Myocyte (in vitro differentiated cells): Measurements from ENCODE around the gene ITGAL. TPM values are rescaled to one million over a fixed set of nuclear protein-coding genes. Genes with fewer than 3 reads are reported as not detected.
"Not testable (repeated sequence)": the region's sequence is repeated elsewhere in the genome, so short reads cannot be mapped to it uniquely, and the experiment has no call there.

Experiments
- DNase-seq: peaks from one replicate; pipeline ENCODE4 v3.0.0-alpha.2; 2012; ENCODE audit warnings: low read depth
- total RNA-seq: library from RNA; depleted of rRNA; stranded (reverse); fragments of >200 nt; gene quantifications from 2 replicates; pipeline ENCODE4 v1.2.3, GENCODE V29; 2014

Gene ITGAL
- total RNA-seq, 1 donor from 2014 or later, result not detected

- peak; percentile 72 for DNase-seq
Observed at GRCh38 chr16:30491744-30492308, 19.3 kb downstream of the ITGAL start.

- DNase-seq, result no peak
Observed at GRCh38 chr16:30493941-30494488, 21.5 kb downstream of the ITGAL start.

- no peak for DNase-seq
Observed at GRCh38 chr16:30494709-30495108, 22.2 kb downstream of the ITGAL start.

- no peak for DNase-seq
Observed at GRCh38 chr16:30499284-30499683, 26.7 kb downstream of the ITGAL start.

- DNase-seq, result no peak
Observed at GRCh38 chr16:30503403-30504296, 31.1 kb downstream of the ITGAL start.

- no peak for DNase-seq
Observed at GRCh38 chr16:30509081-30509765, 36.7 kb downstream of the ITGAL start.

GRCh38 chr16:30510376-30510938 lies 37.9 kb downstream of the ITGAL start:
- DNase-seq, result no peak

GRCh38 chr16:30511509-30511908 lies 39.0 kb downstream of the ITGAL start:
- DNase-seq, result no peak

DNA sequence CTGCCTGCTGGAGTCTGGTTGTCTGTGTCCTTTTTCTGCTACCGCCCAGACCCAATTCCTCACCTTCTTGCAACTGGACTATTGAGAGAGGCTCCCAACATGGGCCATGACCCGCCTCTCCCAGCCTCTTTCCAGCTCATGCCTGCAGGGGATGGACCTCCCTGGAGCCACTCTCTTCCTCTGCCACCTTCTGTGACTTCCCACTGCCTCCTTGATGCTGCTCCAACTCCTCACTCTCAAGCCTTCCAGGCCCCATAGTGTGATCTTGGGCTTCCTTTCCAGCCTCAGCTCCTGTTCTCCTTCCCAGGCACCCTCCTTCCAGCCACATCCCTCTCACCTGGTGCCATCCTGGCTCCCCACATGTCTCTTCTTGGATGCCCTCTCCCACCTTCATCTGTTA lies 42.7 kb downstream of the ITGAL start:
- DNase-seq, result no peak

- no peak for DNase-seq
Observed at GRCh38 chr16:30518552-30518951, 46.0 kb downstream of the ITGAL start.

DNA sequence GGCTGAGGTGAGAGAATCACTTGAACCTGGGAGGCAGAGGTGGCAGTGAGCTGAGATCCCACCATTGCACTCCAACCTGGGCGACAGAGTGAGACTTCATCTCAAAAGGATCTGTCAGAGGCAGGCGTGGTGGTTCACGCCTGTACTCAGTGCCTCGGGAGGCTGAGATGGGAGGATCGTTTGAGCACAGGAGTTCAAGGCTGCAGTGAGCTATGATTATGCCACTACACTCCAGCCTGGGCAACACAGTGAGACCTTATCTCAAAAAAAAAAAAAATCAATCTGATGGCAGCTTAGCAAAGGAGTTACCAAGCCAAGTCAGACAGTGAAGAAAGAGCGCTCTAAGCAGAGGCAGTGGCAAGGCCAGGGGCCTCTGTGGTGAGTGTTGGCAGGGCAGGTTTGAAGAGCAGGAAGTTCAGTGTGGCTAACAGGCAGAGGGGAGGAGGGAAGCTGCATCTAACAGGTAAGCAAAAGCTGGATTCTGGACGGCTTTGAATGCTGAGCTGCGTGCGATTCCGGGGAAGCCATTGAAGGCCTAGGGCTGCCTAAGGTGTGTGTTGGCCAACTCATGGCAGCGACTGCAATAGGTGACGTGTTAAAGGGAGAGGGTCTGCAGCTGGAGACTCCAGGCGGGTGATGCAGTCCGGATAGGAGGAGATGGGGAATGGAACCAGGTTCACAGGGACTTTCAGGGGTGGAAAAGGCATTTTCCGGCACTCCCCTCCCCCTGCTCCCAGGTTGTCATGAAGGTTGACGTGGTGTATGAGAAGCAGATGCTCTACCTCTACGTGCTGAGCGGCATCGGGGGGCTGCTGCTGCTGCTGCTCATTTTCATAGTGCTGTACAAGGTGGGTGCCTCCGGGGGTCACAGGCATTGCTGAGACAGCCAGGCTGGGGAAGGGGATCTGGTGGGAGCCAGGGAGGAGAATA lies 46.8 kb downstream of the ITGAL start:
- no peak for DNase-seq

DNA sequence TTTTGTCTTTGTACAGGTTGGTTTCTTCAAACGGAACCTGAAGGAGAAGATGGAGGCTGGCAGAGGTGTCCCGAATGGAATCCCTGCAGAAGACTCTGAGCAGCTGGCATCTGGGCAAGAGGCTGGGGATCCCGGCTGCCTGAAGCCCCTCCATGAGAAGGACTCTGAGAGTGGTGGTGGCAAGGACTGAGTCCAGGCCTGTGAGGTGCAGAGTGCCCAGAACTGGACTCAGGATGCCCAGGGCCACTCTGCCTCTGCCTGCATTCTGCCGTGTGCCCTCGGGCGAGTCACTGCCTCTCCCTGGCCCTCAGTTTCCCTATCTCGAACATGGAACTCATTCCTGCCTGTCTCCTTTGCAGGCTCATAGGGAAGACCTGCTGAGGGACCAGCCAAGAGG lies 48.9 kb downstream of the ITGAL start:
- DNase-seq, result no peak

DNA sequence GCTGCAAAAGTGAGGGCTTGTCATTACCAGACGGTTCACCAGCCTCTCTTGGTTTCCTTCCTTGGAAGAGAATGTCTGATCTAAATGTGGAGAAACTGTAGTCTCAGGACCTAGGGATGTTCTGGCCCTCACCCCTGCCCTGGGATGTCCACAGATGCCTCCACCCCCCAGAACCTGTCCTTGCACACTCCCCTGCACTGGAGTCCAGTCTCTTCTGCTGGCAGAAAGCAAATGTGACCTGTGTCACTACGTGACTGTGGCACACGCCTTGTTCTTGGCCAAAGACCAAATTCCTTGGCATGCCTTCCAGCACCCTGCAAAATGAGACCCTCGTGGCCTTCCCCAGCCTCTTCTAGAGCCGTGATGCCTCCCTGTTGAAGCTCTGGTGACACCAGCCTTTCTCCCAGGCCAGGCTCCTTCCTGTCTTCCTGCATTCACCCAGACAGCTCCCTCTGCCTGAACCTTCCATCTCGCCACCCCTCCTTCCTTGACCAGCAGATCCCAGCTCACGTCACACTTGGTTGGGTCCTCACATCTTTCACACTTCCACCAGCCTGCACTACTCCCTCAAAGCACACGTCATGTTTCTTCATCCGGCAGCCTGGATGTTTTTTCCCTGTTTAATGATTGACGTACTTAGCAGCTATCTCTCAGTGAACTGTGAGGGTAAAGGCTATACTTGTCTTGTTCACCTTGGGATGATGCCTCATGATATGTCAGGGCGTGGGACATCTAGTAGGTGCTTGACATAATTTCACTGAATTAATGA lies 49.5 kb downstream of the ITGAL start:
- DNase-seq, result no peak

DNA sequence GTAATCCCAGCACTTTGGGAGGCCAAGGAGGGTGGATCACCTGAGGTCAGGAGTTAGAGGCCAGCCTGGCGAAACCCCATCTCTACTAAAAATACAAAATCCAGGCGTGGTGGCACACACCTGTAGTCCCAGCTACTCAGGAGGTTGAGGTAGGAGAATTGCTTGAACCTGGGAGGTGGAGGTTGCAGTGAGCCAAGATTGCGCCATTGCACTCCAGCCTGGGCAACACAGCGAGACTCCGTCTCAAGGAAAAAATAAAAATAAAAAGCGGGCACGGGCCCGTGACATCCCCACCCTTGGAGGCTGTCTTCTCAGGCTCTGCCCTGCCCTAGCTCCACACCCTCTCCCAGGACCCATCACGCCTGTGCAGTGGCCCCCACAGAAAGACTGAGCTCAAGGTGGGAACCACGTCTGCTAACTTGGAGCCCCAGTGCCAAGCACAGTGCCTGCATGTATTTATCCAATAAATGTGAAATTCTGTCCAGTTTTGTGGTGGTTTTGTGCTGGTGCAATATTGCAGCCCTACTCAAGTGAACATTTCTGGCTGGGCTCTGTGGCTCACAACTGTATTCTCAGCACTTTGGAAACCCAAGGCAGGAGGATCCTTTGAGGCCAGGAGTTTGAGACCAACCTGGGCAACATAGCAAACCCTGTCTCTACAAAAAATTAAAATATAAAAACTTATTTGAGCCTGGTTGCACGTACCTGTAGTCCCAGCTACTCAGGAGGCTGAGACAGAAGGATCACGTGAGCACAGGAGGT lies 50.3 kb downstream of the ITGAL start:
- not testable (repeated sequence) for DNase-seq

DNA sequence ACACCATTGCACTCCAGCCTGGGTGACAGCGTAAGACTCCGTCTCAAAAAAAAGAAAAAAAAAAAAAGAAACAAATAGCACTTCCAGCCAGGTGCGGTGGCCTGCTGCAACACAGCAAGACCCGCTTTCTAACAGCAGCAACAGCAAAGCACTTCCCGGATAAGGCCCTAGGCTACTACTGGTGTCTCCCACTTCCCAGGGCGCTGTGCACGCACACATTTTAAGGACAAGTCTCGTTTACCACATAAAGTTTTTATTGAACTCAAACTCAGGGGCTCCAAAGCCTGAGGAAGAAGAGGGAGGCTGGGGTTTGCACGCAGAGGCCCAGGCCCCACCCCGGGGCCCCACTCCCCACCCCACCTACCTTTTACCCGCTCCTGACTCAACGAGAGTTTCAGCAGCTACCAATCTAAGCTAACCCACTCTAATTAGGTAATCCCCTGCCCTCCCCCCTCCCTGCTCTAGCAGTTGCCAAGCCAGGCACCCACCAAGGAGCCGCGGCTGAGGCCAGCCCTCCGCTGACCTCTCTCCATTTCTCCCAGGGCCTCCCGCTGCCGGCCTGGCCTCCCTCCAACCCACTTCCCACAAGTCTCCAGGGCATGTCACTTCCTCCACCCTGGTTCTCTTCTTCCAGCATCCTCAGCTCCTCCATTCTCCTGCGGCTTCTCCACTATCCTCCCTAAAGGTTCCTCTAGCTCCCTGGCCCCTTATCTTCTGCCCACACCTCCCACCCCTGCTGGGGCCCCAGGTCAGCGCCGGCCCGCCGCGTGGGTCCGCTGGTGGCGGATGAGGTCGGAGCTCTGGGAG lies 51.4 kb downstream of the ITGAL start:
- no peak for DNase-seq

DNA sequence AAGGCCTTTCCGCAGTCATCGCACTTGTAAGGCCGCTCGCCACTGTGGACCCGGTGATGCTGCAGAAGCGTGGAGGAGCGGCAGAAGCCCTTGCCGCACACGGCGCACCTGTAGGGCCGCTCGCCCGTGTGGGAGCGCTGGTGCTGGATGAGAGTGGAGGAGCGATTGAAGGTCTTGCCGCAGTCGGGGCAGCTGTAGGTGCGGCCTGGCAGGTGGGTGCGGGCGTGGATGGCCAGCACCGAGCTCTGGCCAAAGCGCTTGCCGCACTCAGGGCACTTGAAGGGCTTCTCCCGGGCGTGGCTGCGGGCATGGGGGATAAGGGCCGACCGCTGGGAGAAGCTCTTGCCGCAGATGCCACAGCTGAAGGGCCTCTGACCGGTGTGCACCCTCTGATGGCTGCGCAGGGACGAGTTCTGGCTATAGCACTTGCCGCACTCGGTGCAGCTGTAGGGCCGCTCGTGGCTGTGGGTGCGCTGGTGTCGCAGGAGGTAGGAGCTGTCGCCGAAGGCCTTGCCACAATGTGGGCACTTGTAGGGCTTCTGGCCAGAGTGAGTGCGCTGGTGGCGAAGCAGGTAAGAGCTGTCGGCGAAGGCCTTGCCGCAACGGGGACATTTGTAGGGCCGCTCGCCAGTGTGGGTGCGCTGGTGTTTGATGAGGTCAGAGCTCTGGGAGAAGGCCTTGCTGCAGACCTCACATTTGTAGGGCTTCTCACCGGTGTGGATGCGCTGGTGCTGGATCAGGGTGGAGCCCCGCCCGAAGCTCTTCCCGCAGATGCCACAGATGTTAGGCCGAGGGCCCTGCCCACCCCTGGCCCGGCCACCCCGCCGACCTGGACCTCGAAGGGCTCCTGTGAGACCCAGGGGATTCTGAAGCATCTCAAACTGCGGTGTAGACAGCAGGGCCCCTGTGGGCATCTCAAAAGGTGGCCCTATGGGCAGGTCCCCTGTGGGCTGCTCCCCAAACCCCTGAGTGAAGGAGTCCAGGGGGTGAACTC lies 52.3 kb downstream of the ITGAL start:
- DNase-seq, result no peak

DNA sequence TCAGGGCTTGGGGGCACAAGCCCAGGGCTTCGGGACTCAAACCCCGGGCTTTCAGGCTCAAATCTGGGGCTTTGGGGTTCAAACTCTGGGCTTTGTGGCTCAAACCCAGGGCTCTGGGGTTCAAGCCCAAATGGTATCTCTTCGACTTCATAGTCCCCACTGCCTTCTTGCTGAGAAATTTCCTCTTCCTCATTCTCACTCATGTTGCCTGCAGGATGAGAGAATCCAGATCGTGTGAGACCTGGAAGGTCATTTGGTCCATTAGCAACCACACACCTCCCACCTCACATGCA lies 53.2 kb downstream of the ITGAL start:
- DNase-seq, result no peak
